ENCODE measurements around the gene NAA40.

DNA sequence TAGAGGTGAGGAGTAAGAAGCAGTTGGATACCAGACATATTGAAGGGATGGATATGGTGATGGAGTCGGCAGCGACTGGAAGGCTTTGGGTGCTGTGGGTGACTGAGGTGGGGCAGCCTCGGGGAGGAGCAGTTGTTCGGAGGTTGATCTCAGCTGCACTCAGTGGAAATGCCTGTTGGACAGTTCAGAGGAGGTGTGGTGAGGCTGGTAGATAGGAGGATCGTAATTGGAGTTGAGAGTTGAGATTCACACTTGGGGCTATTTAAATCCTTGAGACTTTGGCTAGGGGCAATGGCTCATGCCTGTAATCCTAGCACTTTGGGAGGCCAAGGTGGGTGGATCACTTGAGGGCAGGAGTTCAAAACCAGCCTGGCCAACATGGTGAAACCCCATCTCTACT, 54.3 kb downstream of the NAA40 start:
- TF ChIP-seq, protein P1, sequence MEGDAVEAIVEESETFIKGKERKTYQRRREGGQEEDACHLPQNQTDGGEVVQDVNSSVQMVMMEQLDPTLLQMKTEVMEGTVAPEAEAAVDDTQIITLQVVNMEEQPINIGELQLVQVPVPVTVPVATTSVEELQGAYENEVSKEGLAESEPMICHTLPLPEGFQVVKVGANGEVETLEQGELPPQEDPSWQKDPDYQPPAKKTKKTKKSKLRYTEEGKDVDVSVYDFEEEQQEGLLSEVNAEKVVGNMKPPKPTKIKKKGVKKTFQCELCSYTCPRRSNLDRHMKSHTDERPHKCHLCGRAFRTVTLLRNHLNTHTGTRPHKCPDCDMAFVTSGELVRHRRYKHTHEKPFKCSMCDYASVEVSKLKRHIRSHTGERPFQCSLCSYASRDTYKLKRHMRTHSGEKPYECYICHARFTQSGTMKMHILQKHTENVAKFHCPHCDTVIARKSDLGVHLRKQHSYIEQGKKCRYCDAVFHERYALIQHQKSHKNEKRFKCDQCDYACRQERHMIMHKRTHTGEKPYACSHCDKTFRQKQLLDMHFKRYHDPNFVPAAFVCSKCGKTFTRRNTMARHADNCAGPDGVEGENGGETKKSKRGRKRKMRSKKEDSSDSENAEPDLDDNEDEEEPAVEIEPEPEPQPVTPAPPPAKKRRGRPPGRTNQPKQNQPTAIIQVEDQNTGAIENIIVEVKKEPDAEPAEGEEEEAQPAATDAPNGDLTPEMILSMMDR (IDR thresholded peaks at IDR 0.05), result no peak
- no peak for TF ChIP-seq POLR2A (IDR thresholded peaks at IDR 0.05)

Measured in Peyer's patch (tissue), 4 donors.